Activated T-helper 2 cell treated with anti-CD3 and anti-CD28 coated beads, Interferon-gamma antibody, Interleukin-2, Interleukin-4, amounts not matched to agents 10 μg/mL and 5 μg/mL and 100 μg/mL, durations not matched to agents 14 hours and 24 hours and 36 hours (primary cell): ENCODE results near the gene C6orf15. TPM values are rescaled to one million over a fixed set of nuclear protein-coding genes. Genes with fewer than 3 reads are reported as not detected.

Experiments
- DNase-seq: peaks from one replicate; pipeline ENCODE4 v3.0.0; 2021; ENCODE audit warnings: low spot score
- H3K27ac Mint-ChIP-seq: one replicate; pipeline ENCODE4 v1.8.0; 2021; ENCODE audit warnings: mixed read lengths
- H3K27me3 Mint-ChIP-seq: one replicate; pipeline ENCODE4 v1.8.0; 2021; ENCODE audit warnings: low read depth, mixed read lengths
- H3K36me3 Mint-ChIP-seq: one replicate; pipeline ENCODE4 v1.8.0; 2021; ENCODE audit warnings: low read depth, mixed read lengths
- H3K4me1 Mint-ChIP-seq: one replicate; pipeline ENCODE4 v1.8.0; 2021; ENCODE audit warnings: low read depth, mixed read lengths
- H3K4me3 Mint-ChIP-seq: one replicate; pipeline ENCODE4 v1.8.0; 2021; ENCODE audit warnings: low read depth, mild to moderate bottlenecking, moderate library complexity, mixed read lengths
- H3K9me3 Mint-ChIP-seq: one replicate; pipeline ENCODE4 v1.8.0; 2021; ENCODE audit warnings: mixed read lengths
- intact Hi-C: fragments of 100-400 bp; cut with micrococcal nuclease; formaldehyde crosslinking; loops from one replicate; pipeline ENCODE4 v1.15.1; 2023
- total RNA-seq: library from RNA; stranded (reverse); gene quantifications from 2 replicates; pipeline ENCODE4 v1.2.3, GENCODE V29; 2022

The C6orf15 gene
- total RNA-seq, 1 donor from 2014 or later, result not detected

GRCh38 chr6:31090275-31090972, 22.0 kb downstream of the C6orf15 start:
- intact Hi-C loops, result no loop called here
- H3K4me1 Mint-ChIP-seq, result peaks cover 22% of the 10 kb centered on the region
- H3K9me3 Mint-ChIP-seq, result no peaks in the 10 kb centered on the region
- H3K27ac Mint-ChIP-seq, result no peak overlapping the region
- H3K27me3 Mint-ChIP-seq, result peaks cover 10% of the 10 kb centered on the region
- H3K36me3 Mint-ChIP-seq, result no peaks in the 10 kb centered on the region
- DNase-seq, result no peak
- no peak overlapping the region for H3K4me3 Mint-ChIP-seq

- Mint-ChIP-seq H3K27ac (no peak overlapping the region), H3K9me3 (no peaks in the 10 kb centered on the region), H3K36me3 (no peaks in the 10 kb centered on the region), H3K27me3 (peaks cover 17% of the 10 kb centered on the region), H3K4me3 (no peak overlapping the region), H3K4me1 (peaks cover 9% of the 10 kb centered on the region)
- DNase-seq, result peak; percentile 78
- intact Hi-C loops, result loop anchor here (1.0 to 2.0 kb wide), 2 partner anchors 173 to 259 kb away; partner anchors contain the start of gene VARS2
Observed at GRCh38 chr6:31087494-31088089, 24.8 kb downstream of the C6orf15 start.

GRCh38 chr6:31086788-31087440, 25.5 kb downstream of the C6orf15 start:
- Mint-ChIP-seq H3K4me1 (peaks cover 9% of the 10 kb centered on the region), H3K27me3 (peaks cover 17% of the 10 kb centered on the region), H3K36me3 (no peaks in the 10 kb centered on the region), H3K9me3 (no peaks in the 10 kb centered on the region), H3K4me3 (no peak overlapping the region), H3K27ac (no peak overlapping the region)
- intact Hi-C loops, result loop anchor here (1.0 to 2.0 kb wide), 2 partner anchors 172 to 259 kb away; partner anchors contain the start of gene VARS2
- no peak for DNase-seq

GRCh38 chr6:31083742-31084354, 28.5 kb downstream of the C6orf15 start:
- Mint-ChIP-seq H3K27ac (no peak overlapping the region), H3K9me3 (no peaks in the 10 kb centered on the region), H3K4me3 (no peak overlapping the region), H3K27me3 (peaks cover 22% of the 10 kb centered on the region), H3K4me1 (peaks cover 10% of the 10 kb centered on the region), H3K36me3 (no peaks in the 10 kb centered on the region)
- intact Hi-C loops, result no loop called here
- peak; percentile 23 for DNase-seq

- DNase-seq, result no peak
- Mint-ChIP-seq H3K4me3 (no peak overlapping the region), H3K27me3 (peaks cover 20% of the 10 kb centered on the region), H3K9me3 (no peaks in the 10 kb centered on the region), H3K4me1 (peaks cover 4% of the 10 kb centered on the region), H3K27ac (no peak overlapping the region), H3K36me3 (no peaks in the 10 kb centered on the region)
- intact Hi-C loops, result no loop called here
Observed at GRCh38 chr6:31081872-31082271, 30.5 kb downstream of the C6orf15 start.

GRCh38 chr6:31079656-31080261, 32.6 kb downstream of the C6orf15 start:
- peak; percentile 54 for DNase-seq
- Mint-ChIP-seq H3K4me3 (no peak overlapping the region), H3K9me3 (no peaks in the 10 kb centered on the region), H3K27me3 (peaks cover 7% of the 10 kb centered on the region), H3K4me1 (peaks cover 1% of the 10 kb centered on the region), H3K36me3 (no peaks in the 10 kb centered on the region), H3K27ac (no peak overlapping the region)
- intact Hi-C loops, result loop anchor here (2.0 kb wide), 1 partner anchor 165 kb away; the partner anchor contains the start of gene VARS2

- DNase-seq, result no peak
- H3K27me3 Mint-ChIP-seq, result peaks cover 5% of the 10 kb centered on the region
- no peaks in the 10 kb centered on the region for H3K36me3 Mint-ChIP-seq
- H3K27ac Mint-ChIP-seq, result no peak overlapping the region
- no peak overlapping the region for H3K4me3 Mint-ChIP-seq
- intact Hi-C loops, result no loop called here
- H3K9me3 Mint-ChIP-seq, result no peaks in the 10 kb centered on the region
- H3K4me1 Mint-ChIP-seq, result peaks cover 1% of the 10 kb centered on the region
Observed at GRCh38 chr6:31076611-31077010, 35.8 kb downstream of the C6orf15 start.

- Mint-ChIP-seq H3K27me3 (peaks cover 2% of the 10 kb centered on the region), H3K4me3 (no peak overlapping the region), H3K27ac (no peak overlapping the region), H3K4me1 (peaks cover 1% of the 10 kb centered on the region), H3K36me3 (no peaks in the 10 kb centered on the region), H3K9me3 (no peaks in the 10 kb centered on the region)
- DNase-seq, result no peak
- intact Hi-C loops, result no loop called here
Observed at GRCh38 chr6:31075528-31075927, 36.8 kb downstream of the C6orf15 start.

GRCh38 chr6:31074401-31074800, 38.0 kb downstream of the C6orf15 start:
- H3K4me1 Mint-ChIP-seq, result no peaks in the 10 kb centered on the region
- DNase-seq, result no peak
- H3K27ac Mint-ChIP-seq, result no peak overlapping the region
- intact Hi-C loops, result no loop called here
- no peaks in the 10 kb centered on the region for H3K9me3 Mint-ChIP-seq
- H3K36me3 Mint-ChIP-seq, result no peaks in the 10 kb centered on the region
- H3K27me3 Mint-ChIP-seq, result no peaks in the 10 kb centered on the region
- H3K4me3 Mint-ChIP-seq, result no peak overlapping the region

GRCh38 chr6:31070711-31071197, 41.6 kb downstream of the C6orf15 start:
- H3K4me3 Mint-ChIP-seq, result no peak overlapping the region
- no peak overlapping the region for H3K27ac Mint-ChIP-seq
- H3K9me3 Mint-ChIP-seq, result no peaks in the 10 kb centered on the region
- intact Hi-C loops, result no loop called here
- no peaks in the 10 kb centered on the region for H3K4me1 Mint-ChIP-seq
- DNase-seq, result no peak
- no peaks in the 10 kb centered on the region for H3K36me3 Mint-ChIP-seq
- peaks cover 3% of the 10 kb centered on the region for H3K27me3 Mint-ChIP-seq

- Mint-ChIP-seq H3K36me3 (no peaks in the 10 kb centered on the region), H3K27ac (no peak overlapping the region), H3K4me1 (no peaks in the 10 kb centered on the region), H3K9me3 (no peaks in the 10 kb centered on the region), H3K4me3 (no peak overlapping the region), H3K27me3 (peaks cover 3% of the 10 kb centered on the region)
- peak; percentile 53 for DNase-seq
- intact Hi-C loops, result no loop called here
Observed at GRCh38 chr6:31068669-31069340, 43.6 kb downstream of the C6orf15 start.
